Measurements from ENCODE around the gene TCP11.
A peak's percentile ranks its signal among the peaks of the same experiment; 100 is the strongest.

TCP11 gene

DNA sequence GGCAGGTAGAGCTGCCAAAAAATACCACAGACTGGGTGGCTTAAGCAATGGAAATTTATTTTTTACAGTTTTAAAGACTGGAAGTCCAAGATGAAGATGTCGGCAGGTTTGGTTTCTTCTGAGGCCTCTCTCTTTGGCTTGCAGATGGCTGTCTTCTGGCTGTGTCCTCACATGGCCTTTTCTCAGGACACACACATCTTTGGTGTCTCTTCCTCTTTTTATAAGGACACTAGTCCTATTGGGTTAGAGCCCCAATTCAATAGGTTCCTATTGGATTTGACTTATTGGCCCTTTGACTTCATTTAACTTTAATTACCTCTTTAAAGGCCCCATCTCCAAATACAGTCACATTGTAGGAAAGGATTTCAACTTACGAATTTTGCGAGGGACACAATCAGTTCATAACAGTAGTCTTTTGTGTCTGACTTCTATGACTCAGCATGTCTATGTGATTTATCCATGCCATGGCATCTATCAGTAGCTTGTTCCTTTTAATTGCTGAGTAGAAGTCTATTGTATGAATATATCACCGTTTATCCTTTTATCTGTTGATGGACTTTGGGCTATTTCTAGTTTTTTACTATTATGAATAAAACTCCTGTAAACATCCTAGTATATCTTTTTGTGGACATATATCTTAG, 11.0 kb upstream of the TCP11 start:
- no peak for DNase-seq (ENCODE audit: low read depth, low spot score)
- in situ Hi-C loops (cut with HindIII; ENCODE audit: low sequenced_read_pairs) = no loop called here
- TF ChIP-seq, protein P1, sequence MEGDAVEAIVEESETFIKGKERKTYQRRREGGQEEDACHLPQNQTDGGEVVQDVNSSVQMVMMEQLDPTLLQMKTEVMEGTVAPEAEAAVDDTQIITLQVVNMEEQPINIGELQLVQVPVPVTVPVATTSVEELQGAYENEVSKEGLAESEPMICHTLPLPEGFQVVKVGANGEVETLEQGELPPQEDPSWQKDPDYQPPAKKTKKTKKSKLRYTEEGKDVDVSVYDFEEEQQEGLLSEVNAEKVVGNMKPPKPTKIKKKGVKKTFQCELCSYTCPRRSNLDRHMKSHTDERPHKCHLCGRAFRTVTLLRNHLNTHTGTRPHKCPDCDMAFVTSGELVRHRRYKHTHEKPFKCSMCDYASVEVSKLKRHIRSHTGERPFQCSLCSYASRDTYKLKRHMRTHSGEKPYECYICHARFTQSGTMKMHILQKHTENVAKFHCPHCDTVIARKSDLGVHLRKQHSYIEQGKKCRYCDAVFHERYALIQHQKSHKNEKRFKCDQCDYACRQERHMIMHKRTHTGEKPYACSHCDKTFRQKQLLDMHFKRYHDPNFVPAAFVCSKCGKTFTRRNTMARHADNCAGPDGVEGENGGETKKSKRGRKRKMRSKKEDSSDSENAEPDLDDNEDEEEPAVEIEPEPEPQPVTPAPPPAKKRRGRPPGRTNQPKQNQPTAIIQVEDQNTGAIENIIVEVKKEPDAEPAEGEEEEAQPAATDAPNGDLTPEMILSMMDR (IDR thresholded peaks at IDR 0.05; ENCODE audit: low read depth, low read length) = no peak
- no peak overlapping the region for H3K4me3 ChIP-seq (ENCODE audit: low read depth, low read length)

DNA sequence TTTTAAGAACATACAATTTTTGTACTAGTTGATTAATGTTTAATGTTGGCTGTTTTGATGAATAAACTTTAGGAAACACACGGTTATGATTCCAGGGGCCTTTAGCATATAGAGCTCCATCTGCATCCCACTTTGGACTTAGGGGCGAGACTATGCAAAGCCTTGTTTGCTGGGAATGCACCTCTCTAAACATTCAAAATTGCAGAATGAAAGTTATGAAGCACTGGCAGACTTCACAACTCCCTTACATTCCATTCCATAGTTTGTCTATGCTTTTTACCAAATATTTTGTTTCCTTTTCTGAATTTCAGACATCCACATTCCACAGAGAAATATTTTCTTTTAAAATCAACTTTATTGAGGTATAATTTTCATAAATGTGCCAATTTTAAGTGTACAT, 10.3 kb upstream of the TCP11 start:
- TF ChIP-seq, protein P1 (IDR thresholded peaks at IDR 0.05; ENCODE audit: low read depth, low read length) = no peak
- no peak for DNase-seq (ENCODE audit: low read depth, low spot score)
- in situ Hi-C loops (cut with HindIII; ENCODE audit: low sequenced_read_pairs) = no loop called here
- no peak overlapping the region for H3K4me3 ChIP-seq (ENCODE audit: low read depth, low read length)

DNA sequence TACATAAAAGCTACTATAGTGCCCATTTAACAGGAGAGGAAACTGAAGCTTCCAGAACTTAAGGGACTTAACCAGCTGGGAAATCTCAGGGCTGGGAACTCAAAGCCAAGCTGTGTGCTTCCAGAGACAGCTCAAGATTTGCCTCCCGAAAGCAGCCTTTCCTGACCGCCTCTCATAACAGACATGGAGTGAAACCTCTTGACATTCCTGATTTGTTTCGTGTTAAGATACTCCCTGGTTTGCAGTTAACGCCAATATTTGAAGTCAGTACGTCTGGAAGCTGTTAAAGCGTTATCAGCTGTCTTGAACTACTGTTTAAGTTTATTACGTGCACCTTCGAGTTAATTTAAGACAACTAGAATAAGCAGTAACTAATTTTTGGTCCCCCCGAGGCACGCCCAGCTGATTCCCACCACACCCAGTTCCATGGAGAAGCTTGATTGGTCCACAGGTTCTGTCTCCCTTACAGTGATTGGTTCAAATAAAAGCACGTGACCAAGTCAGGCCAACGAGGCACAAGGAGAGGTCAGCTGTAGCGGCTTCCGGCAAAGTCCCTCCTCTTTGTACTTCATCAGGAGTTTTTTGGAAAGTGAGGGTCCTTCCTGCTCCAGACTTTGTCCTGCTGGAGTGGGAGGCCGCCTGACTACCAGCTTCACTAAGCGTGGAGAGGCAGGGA, 8.9 kb upstream of the TCP11 start:
- H3K4me3 ChIP-seq (ENCODE audit: low read depth, low read length) = no peak overlapping the region
- no peak for DNase-seq (ENCODE audit: low read depth, low spot score)
- in situ Hi-C loops (cut with HindIII; ENCODE audit: low sequenced_read_pairs) = loop anchor here (5.0 kb wide), 1 partner anchor 52 kb away; no protein-coding TSS in a partner anchor
- TF ChIP-seq, protein P1 (IDR thresholded peaks at IDR 0.05; ENCODE audit: low read depth, low read length) = no peak

DNA sequence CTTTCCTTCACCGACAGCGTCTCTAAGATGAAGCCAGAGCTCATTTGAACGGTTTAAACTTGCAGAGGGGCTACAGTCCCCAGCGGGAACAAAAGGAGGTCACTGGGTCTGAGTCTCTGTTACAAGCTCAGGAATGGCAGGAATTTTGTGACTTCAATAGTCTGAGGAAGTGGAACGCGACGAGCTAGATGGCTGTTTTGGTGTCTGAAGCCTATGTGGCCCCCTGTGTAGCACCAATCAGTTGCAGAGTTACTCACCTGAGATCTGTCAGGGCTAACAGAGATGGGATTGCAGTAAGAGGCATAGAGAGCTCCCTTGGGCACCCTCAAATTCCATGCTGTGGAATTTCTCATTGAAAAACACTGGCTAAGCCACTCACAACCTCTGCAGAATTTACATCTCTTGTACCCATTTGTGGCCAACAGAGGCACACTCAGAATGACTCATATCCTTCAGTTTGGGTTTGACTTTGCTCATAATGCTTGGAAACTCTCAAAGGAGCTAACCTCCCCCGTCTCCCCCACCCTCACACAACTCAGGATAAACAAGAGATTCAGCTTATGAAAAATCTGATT, 7.1 kb upstream of the TCP11 start:
- TF ChIP-seq, protein P1 (IDR thresholded peaks at IDR 0.05; ENCODE audit: low read depth, low read length) = no peak
- H3K4me3 ChIP-seq (ENCODE audit: low read depth, low read length) = no peak overlapping the region
- in situ Hi-C loops (cut with HindIII; ENCODE audit: low sequenced_read_pairs) = loop anchor here (5.0 kb wide), 1 partner anchor 54 kb away; no protein-coding TSS in a partner anchor
- DNase-seq (ENCODE audit: low read depth, low spot score) = peak; percentile 74

DNA sequence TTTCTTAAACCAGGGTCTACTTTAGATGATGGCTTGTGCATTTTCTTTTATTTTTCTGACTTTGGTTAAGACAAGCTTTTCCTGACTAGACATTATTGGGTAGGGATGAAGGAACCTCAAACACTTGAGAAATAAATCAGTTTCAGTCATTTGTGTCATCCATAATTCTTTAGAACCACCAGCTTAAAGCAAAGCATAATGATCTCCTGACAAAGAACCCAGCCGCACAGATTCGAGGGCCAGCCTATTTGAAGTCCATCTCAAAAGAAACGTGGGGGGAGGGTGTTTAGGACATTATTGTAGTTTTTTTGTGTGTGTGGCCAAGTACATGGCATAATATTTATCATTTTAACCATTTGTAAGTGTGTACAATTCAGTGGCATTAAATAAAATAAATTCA, 6.3 kb upstream of the TCP11 start:
- no peak overlapping the region for H3K4me3 ChIP-seq (ENCODE audit: low read depth, low read length)
- DNase-seq (ENCODE audit: low read depth, low spot score) = no peak
- TF ChIP-seq, protein P1 (IDR thresholded peaks at IDR 0.05; ENCODE audit: low read depth, low read length) = no peak
- in situ Hi-C loops (cut with HindIII; ENCODE audit: low sequenced_read_pairs) = loop anchor here (5.0 kb wide), 1 partner anchor 55 kb away; no protein-coding TSS in a partner anchor

DNA sequence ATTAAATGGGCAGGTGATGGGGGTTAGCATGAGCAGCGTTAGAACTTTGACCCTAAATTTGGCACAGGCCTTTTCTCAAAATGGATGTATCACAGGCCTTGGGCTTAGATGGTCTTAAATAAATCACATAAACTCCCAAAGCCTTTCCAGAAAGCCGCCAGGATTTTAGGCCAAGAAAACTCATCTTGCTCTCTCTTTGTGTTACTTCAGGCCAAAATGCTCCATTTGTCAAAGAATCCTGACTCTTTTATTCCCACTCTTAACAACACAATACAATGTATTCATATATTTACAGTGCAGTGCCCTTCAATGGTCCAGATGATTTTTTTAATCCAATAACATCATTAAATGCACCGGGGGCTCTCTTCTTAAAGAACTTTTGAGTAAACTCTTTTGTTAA, 5.9 kb upstream of the TCP11 start:
- in situ Hi-C loops (cut with HindIII; ENCODE audit: low sequenced_read_pairs) = loop anchor here (5.0 kb wide), 1 partner anchor 55 kb away; no protein-coding TSS in a partner anchor
- no peak for DNase-seq (ENCODE audit: low read depth, low spot score)
- no peak overlapping the region for H3K4me3 ChIP-seq (ENCODE audit: low read depth, low read length)
- TF ChIP-seq, protein P1 (IDR thresholded peaks at IDR 0.05; ENCODE audit: low read depth, low read length) = no peak

Measured in astrocyte of the spinal cord (primary cell).